Measurements from ENCODE around the gene SOX14. TPM values are rescaled to one million over a fixed set of nuclear protein-coding genes. Genes with fewer than 3 reads are reported as not detected.

The SOX14 gene
- total RNA-seq, 1 experiment from 2014 or later = not detected

GRCh38 chr3:137737208-137737607, 26.9 kb upstream of the SOX14 start:
- TF ChIP-seq EGR1 (IDR thresholded peaks at IDR 0.05; ENCODE audit: low read depth) (no peak), SIN3A (IDR thresholded peaks at IDR 0.05; ENCODE audit: low read depth) (no peak), ZNF274 (IDR thresholded peaks at IDR 0.05; ENCODE audit: low read depth, low read length) (no peak), CEBPB (IDR thresholded peaks at IDR 0.05; ENCODE audit: low read depth) (no peak), ELF1 (IDR thresholded peaks at IDR 0.05; ENCODE audit: borderline replicate concordance, low read depth) (no peak), EZH2phosphoT487 (IDR thresholded peaks at IDR 0.05; ENCODE audit: borderline replicate concordance) (no peak), RAD21 (IDR thresholded peaks at IDR 0.05; ENCODE audit: low read depth) (no peak), CTCF (IDR thresholded peaks at IDR 0.05 in 2 of 3, conservative IDR thresholded peaks at IDR 0.05 in 1 of 3; ENCODE audit: borderline replicate concordance in 1 of 3, insufficient read depth in 1 of 3, low read depth in 2 of 3, low read length in 2 of 3) (no peak), JUND (IDR thresholded peaks at IDR 0.05) (no peak), EZH2 (IDR thresholded peaks at IDR 0.05) (no peak), SP1 (IDR thresholded peaks at IDR 0.05; ENCODE audit: low read depth) (no peak), TCF7L2 (IDR thresholded peaks at IDR 0.05; ENCODE audit: borderline replicate concordance, extremely low read depth, insufficient read depth, insufficient read length) (no peak), ZBTB33 (IDR thresholded peaks at IDR 0.05; ENCODE audit: extremely low read depth, insufficient replicate concordance, low read length) (no peak), MAX (IDR thresholded peaks at IDR 0.05) (no peak), FOSL1 (IDR thresholded peaks at IDR 0.05; ENCODE audit: low read depth) (no peak), REST (IDR thresholded peaks at IDR 0.05; ENCODE audit: low read depth) (no peak), CBX3 (IDR thresholded peaks at IDR 0.05; ENCODE audit: low read depth) (no peak), SRF (IDR thresholded peaks at IDR 0.05; ENCODE audit: low read depth) (no peak), YY1 (IDR thresholded peaks at IDR 0.05; ENCODE audit: extremely low read depth, insufficient replicate concordance, low read depth, low read length) (no peak)
- ATAC-seq (no peak), DNase-seq (ENCODE audit: low read depth, low spot score) (no peak)
- H3K4me1 ChIP-seq (ENCODE audit: control insufficient read depth in 1 of 2, insufficient read depth in 2 of 2, low read length in 2 of 2) = no peaks in the 10 kb centered on the region
- H3K4me3 ChIP-seq (replicated peaks in 1 of 2; ENCODE audit: low read depth in 1 of 2, low read length in 2 of 2) = no peak overlapping the region
- CTCF ChIA-PET = no interaction called here
- intact Hi-C loops (cut with micrococcal nuclease) = no loop called here
- POLR2A ChIA-PET = no interaction called here
- no peaks in the 10 kb centered on the region for H3K9me2 ChIP-seq (ENCODE audit: insufficient read depth)
- H3K79me2 ChIP-seq (ENCODE audit: insufficient read depth, low read length) = no peaks in the 10 kb centered on the region
- no peak overlapping the region for H2AFZ ChIP-seq (ENCODE audit: low read depth, low read length, poor library complexity, severe bottlenecking)
- H4K20me1 ChIP-seq (ENCODE audit: insufficient read depth) = no peaks in the 10 kb centered on the region; the same call in 1 of the 2 replicates
- H3K4me2 ChIP-seq (ENCODE audit: low read length) = no peak overlapping the region
- H3K27me3 ChIP-seq (ENCODE audit: insufficient read depth, low read length) = no peaks in the 10 kb centered on the region
- RAD21 ChIA-PET (ENCODE audit: low non-redundant PET in 1 of 2, low total read pairs in 2 of 2, uncharacterized antibody in 2 of 2, unreplicated experiment in 2 of 2) = no interaction called here
- H3K9me3 ChIP-seq (ENCODE audit: control insufficient read depth in 1 of 2, insufficient read depth in 1 of 2, low read depth in 1 of 2, low read length in 2 of 2) = peaks cover 0 to 8% of the 10 kb centered on the region in 2 experiments; a peak in 2 of 4 replicates
- H3K27ac ChIP-seq (ENCODE audit: low read depth, low read length) = no peak overlapping the region
- H3K36me3 ChIP-seq (ENCODE audit: control insufficient read depth in 1 of 2, insufficient read depth in 2 of 2, low read length in 2 of 2) = no peaks in the 10 kb centered on the region
- no TSS peak for BruUV-seq (replicated peaks)
- H3K9ac ChIP-seq (ENCODE audit: low read length) = no peak overlapping the region

All from HCT116 (cell line).